H9 (cell line): ENCODE results near the gene ZNF687. TPM values are rescaled to one million over a fixed set of nuclear protein-coding genes. Genes with fewer than 3 reads are reported as not detected.

Source experiments
- DNase-seq: peaks from one replicate; pipeline ENCODE4 v3.0.0-alpha.2; 2017
- H2AFZ ChIP-seq: one replicate; pipeline ENCODE4 v1.6.1; 2013; ENCODE audit warnings: mild to moderate bottlenecking, low read length, control low read depth, moderate library complexity
- H2AK5ac ChIP-seq: 2 replicates; pipeline ENCODE4 v1.6.1; 2013; ENCODE audit warnings: low read length, control low read depth, mixed read lengths; ENCODE audit not compliant: insufficient read length
- H2BK120ac ChIP-seq: one replicate; pipeline ENCODE4 v1.6.1; 2013; ENCODE audit warnings: low read depth, mild to moderate bottlenecking, low read length, control low read depth, inconsistent platforms; ENCODE audit not compliant: poor library complexity, severe bottlenecking
- H2BK12ac ChIP-seq: 2 replicates; pipeline ENCODE4 v1.6.1; 2013; ENCODE audit warnings: low read length, control low read depth, mixed read lengths, low read depth; ENCODE audit not compliant: insufficient read length
- H2BK15ac ChIP-seq: 2 replicates; pipeline ENCODE4 v1.6.1; 2013; ENCODE audit warnings: low read depth, low read length, control low read depth
- H2BK20ac ChIP-seq: one replicate; pipeline ENCODE4 v1.6.1; 2013; ENCODE audit warnings: low read depth, mild to moderate bottlenecking, low read length, control low read depth, inconsistent platforms; ENCODE audit not compliant: poor library complexity, severe bottlenecking
- H2BK5ac ChIP-seq: 2 replicates; pipeline ENCODE4 v1.6.1; 2013; ENCODE audit warnings: low read length, control low read depth, mixed read lengths; ENCODE audit not compliant: insufficient read length
- H3K14ac ChIP-seq: 2 replicates; pipeline ENCODE4 v1.6.1; 2013; ENCODE audit warnings: low read length, control low read depth; ENCODE audit not compliant: insufficient read depth
- H3K18ac ChIP-seq: 2 replicates; pipeline ENCODE4 v1.6.1; 2013; ENCODE audit warnings: low read depth, mild to moderate bottlenecking, mixed read lengths, low read length, control low read depth; ENCODE audit not compliant: insufficient read length
- H3K23ac ChIP-seq: 2 replicates; pipeline ENCODE4 v1.6.1; 2013; ENCODE audit warnings: low read length, control low read depth, mixed read lengths, low read depth; ENCODE audit not compliant: insufficient read length
- H3K23me2 ChIP-seq: 2 replicates; pipeline ENCODE4 v1.6.1; 2013; ENCODE audit warnings: low read depth, mild to moderate bottlenecking, mixed read lengths, low read length, control low read depth; ENCODE audit not compliant: insufficient read length, poor library complexity, severe bottlenecking
- H3K27ac ChIP-seq: 2 replicates; pipeline ENCODE4 v1.5.1; 2013; ENCODE audit warnings: low read length, control low read depth, mixed read lengths, low read depth; ENCODE audit not compliant: insufficient read length
- H3K27me3 ChIP-seq: 2 replicates; pipeline ENCODE4 v1.6.1; 2013; ENCODE audit warnings: low read length, control low read depth, inconsistent platforms; ENCODE audit not compliant: insufficient read depth
- H3K4ac ChIP-seq: 2 replicates; pipeline ENCODE4 v1.6.1; 2013; ENCODE audit warnings: low read depth, mild to moderate bottlenecking, control low read depth, inconsistent platforms, low read length, moderate library complexity
- H3K4me1 ChIP-seq: 2 replicates; pipeline ENCODE4 v1.6.1; 2013; ENCODE audit warnings: low read length, control low read depth, inconsistent platforms; ENCODE audit not compliant: insufficient read depth
- H3K4me2 ChIP-seq: 2 replicates; pipeline ENCODE4 v1.6.1; 2013; ENCODE audit warnings: low read length, control low read depth, mixed read lengths; ENCODE audit not compliant: insufficient read length, insufficient read depth
- H3K56ac ChIP-seq: 2 replicates; pipeline ENCODE4 v1.6.1; 2013; ENCODE audit warnings: low read depth, mild to moderate bottlenecking, mixed read lengths, low read length, control low read depth; ENCODE audit not compliant: insufficient read length
- H3K79me1 ChIP-seq: 2 replicates; pipeline ENCODE4 v1.6.1; 2013; ENCODE audit warnings: low read depth, mild to moderate bottlenecking, moderate library complexity, low read length, control low read depth, inconsistent platforms; ENCODE audit not compliant: insufficient read depth, poor library complexity, severe bottlenecking
- H3K79me2 ChIP-seq: 2 replicates; pipeline ENCODE4 v1.6.1; 2013; ENCODE audit warnings: low read length, control low read depth, inconsistent platforms; ENCODE audit not compliant: insufficient read depth
- H3K9ac ChIP-seq: 2 replicates; pipeline ENCODE4 v1.6.1; 2013; ENCODE audit warnings: low read length, control low read depth, mixed read lengths; ENCODE audit not compliant: insufficient read length; ENCODE audit errors: extremely low read depth
- H3K9me3 ChIP-seq: one replicate; pipeline ENCODE4 v1.6.1; 2013; ENCODE audit warnings: low read depth, low read length, inconsistent platforms; ENCODE audit not compliant: control insufficient read depth
- H3T11ph ChIP-seq: one replicate; pipeline ENCODE4 v1.6.1; 2013; ENCODE audit warnings: mild to moderate bottlenecking, low read length, control low read depth, inconsistent platforms
- H4K20me1 ChIP-seq: one replicate; pipeline ENCODE4 v1.6.1; 2013; ENCODE audit not compliant: control insufficient read depth, insufficient read length, insufficient read depth
- H4K5ac ChIP-seq: 2 replicates; pipeline ENCODE4 v1.6.1; 2013; ENCODE audit warnings: low read depth, mild to moderate bottlenecking, mixed read lengths, low read length, control low read depth; ENCODE audit not compliant: insufficient read length
- H4K8ac ChIP-seq: replicated peaks from 2 replicates; pipeline ENCODE4 v1.6.1; 2013; ENCODE audit warnings: low read length, control low read depth, mixed read lengths, low read depth; ENCODE audit not compliant: insufficient read length
- H4K91ac ChIP-seq: 2 replicates; pipeline ENCODE4 v1.6.1; 2013; ENCODE audit warnings: low read depth, mild to moderate bottlenecking, moderate library complexity, mixed read lengths, low read length, control low read depth; ENCODE audit not compliant: insufficient read length
- H3K27ac Mint-ChIP-seq, 3 experiments: 2 replicates in 2 of 3; 3 replicates in 1 of 3; pipeline ENCODE4 v1.8.0; 2020 to 2021; ENCODE audit warnings: mixed read lengths in 3 of 3, mild to moderate bottlenecking in 1 of 3, moderate library complexity in 1 of 3
- H3K27me3 Mint-ChIP-seq: 2 replicates; pipeline ENCODE4 v1.8.0; 2021; ENCODE audit warnings: low read depth, mild to moderate bottlenecking, moderate library complexity, mixed read lengths
- H3K36me3 Mint-ChIP-seq, 3 experiments: 2 replicates in 2 of 3; 3 replicates in 1 of 3; pipeline ENCODE4 v1.8.0; 2020 to 2021; ENCODE audit warnings: low read depth in 3 of 3, mixed read lengths in 3 of 3; ENCODE audit not compliant: insufficient read depth in 1 of 3
- H3K4me1 Mint-ChIP-seq, 2 experiments: 2 replicates each; pipeline ENCODE4 v1.8.0; 2020; ENCODE audit warnings: mixed read lengths in 2 of 2
- H3K4me3 Mint-ChIP-seq, 2 experiments: 2 replicates in 1 of 2; 3 replicates in 1 of 2; pipeline ENCODE4 v1.8.0; 2020 to 2021; ENCODE audit warnings: mild to moderate bottlenecking in 2 of 2, mixed read lengths in 2 of 2, moderate library complexity in 1 of 2
- H3K9me3 Mint-ChIP-seq, 2 experiments: 2 replicates in 1 of 2; 3 replicates in 1 of 2; pipeline ENCODE4 v1.8.0; 2020; ENCODE audit warnings: mild to moderate bottlenecking in 2 of 2, mixed read lengths in 2 of 2, moderate library complexity in 1 of 2
- CTCF ChIP-seq: fragments of 200-600 bp; sonication (generic); conservative IDR thresholded peaks from 3 replicates; pipeline ENCODE4 v1.8.0; 2021; ENCODE audit warnings: antibody characterized with exemption, mild to moderate bottlenecking
- WGBS: extraction: QIAGEN DNeasy Blood & Tissue Kit; methylation state at CpG from one replicate; pipeline ENCODE4 v1.1.7; 2013; ENCODE audit warnings: missing lambda C conversion rate, low lambda C conversion rate, mixed read lengths; ENCODE audit not compliant: insufficient read length; ENCODE audit errors: extremely low coverage; 5-methylcytosine and 5-hydroxymethylcytosine counted together
- total RNA-seq: library from RNA; stranded (reverse); gene quantifications from 2 replicates; pipeline ENCODE4 v1.2.1, GENCODE V29; 2021

Gene ZNF687
- total RNA-seq, 1 experiment from 2014 or later = 58.2 TPM

- H3K27ac ChIP-seq = no peak within 1 kb of the TSS
- peak within 1 kb of the TSS; percentile 86 for H3K4me2 ChIP-seq
- H3K4me1 ChIP-seq = no peaks in the 10 kb centered on the region
- H3K27me3 Mint-ChIP-seq = peaks cover 2% of the 10 kb centered on the region; the same call in 1 of the 2 replicates
- peak within 1 kb of the TSS; percentile 93 for H3K9ac ChIP-seq
- H3K18ac ChIP-seq = peak within 1 kb of the TSS; percentile 86
- H3K4ac ChIP-seq = no peak within 1 kb of the TSS
- H3K79me1 ChIP-seq = peaks cover 3% of the 10 kb centered on the region
- no peaks in the 10 kb centered on the region for H3K23me2 ChIP-seq
- H4K5ac ChIP-seq = no peak within 1 kb of the TSS
- no peak within 1 kb of the TSS for H2BK120ac ChIP-seq
- H3K9me3 Mint-ChIP-seq = no peaks in the 10 kb centered on the region
- peak within 1 kb of the TSS; percentile 11 for H2AFZ ChIP-seq
- peak; percentile 97 for DNase-seq
- no peak within 1 kb of the TSS for H2BK12ac ChIP-seq
- no peaks in the 10 kb centered on the region for H4K20me1 ChIP-seq
- H3K14ac ChIP-seq = 0 out of 2 replicates have a peak within 1 kb of the TSS, but pooled peaks have one; percentile 70
- H3K79me2 ChIP-seq = peaks cover 13% of the 10 kb centered on the region; the same call in 1 of the 2 replicates
- H3K36me3 Mint-ChIP-seq = peaks cover 3 to 11% (median 9%) of the 10 kb centered on the region in 3 experiments; a peak in 6 of 7 replicates
- no peaks in the 10 kb centered on the region for H3K27me3 ChIP-seq
- peaks cover 8% of the 10 kb centered on the region in 2 experiments for H3K4me1 Mint-ChIP-seq
- peak within 1 kb of the TSS; percentile 91 to 95 for H3K4me3 Mint-ChIP-seq
- H2BK20ac ChIP-seq = no peak within 1 kb of the TSS
- H2BK15ac ChIP-seq = no peak within 1 kb of the TSS
- H2AK5ac ChIP-seq = no peak within 1 kb of the TSS
- no peak for TF ChIP-seq CTCF
- H4K91ac ChIP-seq = no peak within 1 kb of the TSS
- no peak within 1 kb of the TSS for H3T11ph ChIP-seq
- H3K27ac Mint-ChIP-seq = peak within 1 kb of the TSS; percentile 92 to 97 (median 93)
- no peak within 1 kb of the TSS for H3K23ac ChIP-seq
- no peak within 1 kb of the TSS for H2BK5ac ChIP-seq
- no peak within 1 kb of the TSS for H4K8ac ChIP-seq
- no peak within 1 kb of the TSS for H3K56ac ChIP-seq
- H3K9me3 ChIP-seq = no peaks in the 10 kb centered on the region
- no CpG with 5 or more reads among the region's 56 CpGs for WGBS
These were observed 27.6 kb upstream of the ZNF687 start, which contains the start of gene PSMD4 for GRCh38 chr1:151254217-151255213. TSS of gene PSMD4 (plus strand) at chr1:151254734. CDS start at chr1:151254783, 49 bp downstream.
